GM21515 (cell line): ENCODE results near the gene KRT86.
"Not testable (repeated sequence)": the region's sequence is repeated elsewhere in the genome, so short reads cannot be mapped to it uniquely, and the experiment has no call there.

Source experiments
- ATAC-seq: cut with Tn5 transposase; IDR thresholded peaks from one replicate; pipeline ENCODE4 v1.9.1; 2021; ENCODE audit not compliant: unreplicated experiment

Gene KRT86

GRCh38 chr12:52334185-52334584 is 59.7 kb downstream of the KRT86 start:
- ATAC-seq: no peak

GRCh38 chr12:52335598-52336262 is 61.3 kb downstream of the KRT86 start:
- ATAC-seq: no peak

GRCh38 chr12:52336641-52337040 is 62.2 kb downstream of the KRT86 start:
- ATAC-seq: no peak

- no peak for ATAC-seq
Measured at GRCh38 chr12:52337054-52337453, 62.6 kb downstream of the KRT86 start.

GRCh38 chr12:52338241-52338960 is 64.0 kb downstream of the KRT86 start:
- no peak for ATAC-seq

GRCh38 chr12:52341066-52341580 is 66.7 kb downstream of the KRT86 start:
- no peak for ATAC-seq

- no peak for ATAC-seq
Measured at GRCh38 chr12:52342781-52343490, 68.5 kb downstream of the KRT86 start.

- no peak for ATAC-seq
Measured at GRCh38 chr12:52343550-52343949, 69.1 kb downstream of the KRT86 start.

GRCh38 chr12:52344111-52344510 is 69.7 kb downstream of the KRT86 start:
- ATAC-seq: no peak

- not testable (repeated sequence) for ATAC-seq
Measured at GRCh38 chr12:52345041-52345440, 70.6 kb downstream of the KRT86 start.

GRCh38 chr12:52346593-52346992 is 72.1 kb downstream of the KRT86 start:
- ATAC-seq: no peak

GRCh38 chr12:52347016-52347415 is 72.6 kb downstream of the KRT86 start:
- no peak for ATAC-seq

GRCh38 chr12:52347551-52348510 is 73.4 kb downstream of the KRT86 start:
- no peak for ATAC-seq

- no peak for ATAC-seq
Measured at GRCh38 chr12:52349196-52349595, 74.8 kb downstream of the KRT86 start.

GRCh38 chr12:52350021-52350620 is 75.7 kb downstream of the KRT86 start:
- no peak for ATAC-seq

GRCh38 chr12:52350786-52351185 is 76.3 kb downstream of the KRT86 start:
- ATAC-seq: no peak

GRCh38 chr12:52351196-52352059 is 77.0 kb downstream of the KRT86 start:
- ATAC-seq: no peak

- ATAC-seq: no peak
Measured at GRCh38 chr12:52352951-52353350, 78.5 kb downstream of the KRT86 start.

- no peak for ATAC-seq
Measured at GRCh38 chr12:52353766-52354165, 79.3 kb downstream of the KRT86 start.
